Neural cell (in vitro differentiated cells): ENCODE data around the gene PAGE5.

Source experiments
- EZH2 ChIP-seq: fragments of 200-600, 300-800 bp; shearing (Covaris generic), sonication (generic); IDR thresholded peaks from 2 replicates; pipeline ENCODE4 v1.6.1; 2014; ENCODE audit warnings: antibody characterized with exemption, low read length, borderline replicate concordance, mild to moderate bottlenecking; ENCODE audit not compliant: insufficient read depth, poor library complexity, severe bottlenecking
- MXI1 ChIP-seq: fragments of 450-650 bp; conservative IDR thresholded peaks from 2 replicates; pipeline ENCODE4 v1.6.1; 2014; ENCODE audit warnings: antibody characterized with exemption, mild to moderate bottlenecking; ENCODE audit not compliant: poor library complexity, severe bottlenecking
- SMC3 ChIP-seq: fragments of 450-650 bp; conservative IDR thresholded peaks from 2 replicates; pipeline ENCODE4 v1.6.1; 2014; ENCODE audit warnings: antibody characterized with exemption, mild to moderate bottlenecking, moderate library complexity; ENCODE audit not compliant: poor library complexity
- TF ChIP-seq, protein P1 (sequence below): fragments of 450-650 bp; IDR thresholded peaks from 2 replicates; pipeline ENCODE4 v1.5.1; 2014; ENCODE audit warnings: antibody characterized with exemption, mild to moderate bottlenecking, moderate library complexity; ENCODE audit not compliant: poor library complexity, severe bottlenecking

DNA sequence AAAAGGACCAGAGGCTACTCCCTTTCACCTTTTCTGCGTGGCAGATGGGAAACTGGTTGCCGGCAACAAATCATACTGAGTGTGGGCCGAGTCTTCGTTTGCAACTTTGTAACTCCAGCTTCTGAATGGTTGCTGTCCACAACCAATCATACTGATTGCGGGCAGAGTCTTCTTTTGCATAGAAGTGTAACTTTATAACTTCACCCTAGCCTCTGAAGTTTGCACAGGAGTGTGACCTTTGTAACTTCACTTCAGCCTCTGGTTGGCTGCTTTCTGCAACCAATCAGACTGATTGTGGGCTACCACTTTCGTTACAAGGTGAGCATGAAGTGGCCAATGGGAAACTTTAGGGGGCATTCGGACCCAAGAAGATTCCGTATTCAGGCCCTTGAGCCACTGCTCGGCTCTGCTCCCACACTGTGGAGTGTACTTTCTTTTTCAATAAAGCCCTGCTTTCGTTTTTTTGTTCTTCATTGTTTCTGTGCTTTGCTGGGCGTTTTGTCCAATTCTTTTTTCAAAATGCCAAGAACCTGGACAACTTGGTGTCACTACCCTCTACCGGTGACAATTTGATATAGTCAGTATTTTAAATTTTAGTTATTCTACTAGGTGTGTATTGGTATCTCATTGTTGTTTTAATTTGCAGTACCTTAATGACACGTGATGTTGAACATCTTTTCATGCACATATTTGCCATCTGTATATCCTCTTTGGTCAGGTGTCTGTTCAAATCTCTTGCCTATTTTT lies 9.0 kb upstream of the PAGE5 start:
- TF ChIP-seq, protein P1, sequence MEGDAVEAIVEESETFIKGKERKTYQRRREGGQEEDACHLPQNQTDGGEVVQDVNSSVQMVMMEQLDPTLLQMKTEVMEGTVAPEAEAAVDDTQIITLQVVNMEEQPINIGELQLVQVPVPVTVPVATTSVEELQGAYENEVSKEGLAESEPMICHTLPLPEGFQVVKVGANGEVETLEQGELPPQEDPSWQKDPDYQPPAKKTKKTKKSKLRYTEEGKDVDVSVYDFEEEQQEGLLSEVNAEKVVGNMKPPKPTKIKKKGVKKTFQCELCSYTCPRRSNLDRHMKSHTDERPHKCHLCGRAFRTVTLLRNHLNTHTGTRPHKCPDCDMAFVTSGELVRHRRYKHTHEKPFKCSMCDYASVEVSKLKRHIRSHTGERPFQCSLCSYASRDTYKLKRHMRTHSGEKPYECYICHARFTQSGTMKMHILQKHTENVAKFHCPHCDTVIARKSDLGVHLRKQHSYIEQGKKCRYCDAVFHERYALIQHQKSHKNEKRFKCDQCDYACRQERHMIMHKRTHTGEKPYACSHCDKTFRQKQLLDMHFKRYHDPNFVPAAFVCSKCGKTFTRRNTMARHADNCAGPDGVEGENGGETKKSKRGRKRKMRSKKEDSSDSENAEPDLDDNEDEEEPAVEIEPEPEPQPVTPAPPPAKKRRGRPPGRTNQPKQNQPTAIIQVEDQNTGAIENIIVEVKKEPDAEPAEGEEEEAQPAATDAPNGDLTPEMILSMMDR: no peak
- no peak for TF ChIP-seq EZH2
- TF ChIP-seq SMC3: no peak
- no peak for TF ChIP-seq MXI1
